Activated naive CD8-positive, alpha-beta T cell (primary cell): ENCODE results near the gene ATF6.

Experiments
- H3K27ac Mint-ChIP-seq: one replicate; pipeline ENCODE4 v1.8.0; 2021; ENCODE audit warnings: mixed read lengths
- H3K27me3 Mint-ChIP-seq: one replicate; pipeline ENCODE4 v1.8.0; 2021; ENCODE audit warnings: mixed read lengths
- H3K36me3 Mint-ChIP-seq: one replicate; pipeline ENCODE4 v1.8.0; 2021; ENCODE audit warnings: mixed read lengths
- H3K4me1 Mint-ChIP-seq: one replicate; pipeline ENCODE4 v1.8.0; 2021; ENCODE audit warnings: low read depth, mixed read lengths
- H3K4me3 Mint-ChIP-seq: one replicate; pipeline ENCODE4 v1.8.0; 2021; ENCODE audit warnings: mild to moderate bottlenecking, mixed read lengths
- H3K9me3 Mint-ChIP-seq: one replicate; pipeline ENCODE4 v1.8.0; 2021; ENCODE audit warnings: low read depth, mixed read lengths

The ATF6 gene

DNA sequence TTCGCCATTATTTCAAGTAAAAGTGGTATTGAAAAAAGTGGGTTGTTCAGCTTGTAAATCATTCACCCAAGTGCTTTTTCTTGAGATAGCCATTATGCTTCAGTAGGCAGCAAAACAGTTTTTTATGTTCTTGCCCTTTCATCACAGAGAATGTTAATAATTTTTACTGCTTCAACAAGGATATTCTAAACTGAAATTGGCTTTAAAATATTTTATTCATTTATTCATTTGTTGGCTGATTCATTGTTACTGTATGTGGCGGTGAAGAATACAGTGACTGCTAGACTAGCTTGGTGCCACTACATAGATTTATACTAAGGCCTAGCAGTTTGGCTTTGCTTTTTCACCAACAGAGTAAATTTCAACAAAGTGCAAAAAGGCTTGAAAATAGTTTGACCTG is 136.1 kb downstream of the ATF6 start:
- Mint-ChIP-seq H3K36me3 (peaks cover 2% of the 10 kb centered on the region), H3K4me1 (peaks cover 17% of the 10 kb centered on the region), H3K27ac (no peak overlapping the region), H3K27me3 (no peaks in the 10 kb centered on the region), H3K4me3 (no peak overlapping the region), H3K9me3 (no peaks in the 10 kb centered on the region)

DNA sequence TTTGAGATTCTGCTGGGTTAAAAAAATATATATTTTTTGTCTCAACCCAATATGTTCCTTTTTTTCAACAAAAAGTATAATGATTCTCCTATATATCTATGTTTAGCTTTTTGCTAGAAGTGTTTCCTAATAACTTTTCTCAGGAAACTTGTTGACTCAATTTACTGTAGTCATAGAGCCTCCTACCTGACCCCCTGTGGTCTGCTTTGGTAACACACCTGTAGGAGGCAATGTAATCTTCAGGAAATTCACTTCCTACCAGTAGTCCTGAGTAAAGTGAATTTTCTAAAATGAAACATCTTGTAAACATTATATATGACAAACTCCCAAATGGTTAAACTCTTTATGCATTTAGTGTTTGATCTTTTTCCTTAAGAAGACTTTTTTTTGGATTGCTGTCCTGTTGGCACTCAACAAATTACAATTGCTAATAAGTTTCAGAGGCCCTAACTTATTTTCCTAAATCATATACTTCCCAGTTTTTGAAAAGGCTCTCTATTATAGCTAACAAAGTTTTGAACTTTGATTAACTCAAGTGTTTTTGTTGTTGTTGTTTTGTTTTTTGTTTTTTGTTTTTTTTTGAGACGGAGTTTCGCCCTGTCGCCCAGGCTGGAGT is 139.3 kb downstream of the ATF6 start:
- Mint-ChIP-seq H3K27me3 (no peaks in the 10 kb centered on the region), H3K4me1 (peaks cover 24% of the 10 kb centered on the region), H3K27ac (no peak overlapping the region), H3K9me3 (no peaks in the 10 kb centered on the region), H3K36me3 (peaks cover 2% of the 10 kb centered on the region), H3K4me3 (no peak overlapping the region)

DNA sequence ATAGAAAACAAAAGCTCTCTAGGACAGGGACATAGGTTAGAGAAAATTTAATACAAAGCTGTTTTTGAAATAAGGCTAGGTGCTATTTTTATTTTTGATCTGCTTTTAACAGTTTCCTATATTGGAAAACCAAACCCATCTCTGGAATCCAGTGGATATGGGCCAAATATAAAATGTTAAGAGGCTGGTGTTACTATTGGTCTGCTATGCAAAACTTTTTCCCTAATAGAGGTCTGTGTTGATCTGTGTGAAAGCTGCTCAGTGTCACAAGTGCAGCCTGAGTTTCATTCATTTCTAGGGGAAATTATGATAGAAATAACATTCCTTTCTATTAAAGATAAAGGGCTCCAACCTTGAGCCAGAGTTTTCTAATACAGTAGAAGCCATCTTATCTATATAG is 141.1 kb downstream of the ATF6 start:
- H3K36me3 Mint-ChIP-seq: peaks cover 4% of the 10 kb centered on the region
- H3K9me3 Mint-ChIP-seq: no peaks in the 10 kb centered on the region
- H3K4me3 Mint-ChIP-seq: no peak overlapping the region
- H3K27ac Mint-ChIP-seq: no peak overlapping the region
- peaks cover 34% of the 10 kb centered on the region for H3K4me1 Mint-ChIP-seq
- no peaks in the 10 kb centered on the region for H3K27me3 Mint-ChIP-seq

- Mint-ChIP-seq H3K4me3 (no peak overlapping the region), H3K9me3 (no peaks in the 10 kb centered on the region), H3K36me3 (peaks cover 8% of the 10 kb centered on the region), H3K27me3 (no peaks in the 10 kb centered on the region), H3K27ac (no peak overlapping the region), H3K4me1 (peaks cover 36% of the 10 kb centered on the region)
Measured at GRCh38 chr1:161908264-161908663, 142.1 kb downstream of the ATF6 start.

- H3K4me3 Mint-ChIP-seq: no peak overlapping the region
- peak overlapping the region; percentile 7 for H3K27ac Mint-ChIP-seq
- no peaks in the 10 kb centered on the region for H3K27me3 Mint-ChIP-seq
- H3K4me1 Mint-ChIP-seq: peaks cover 21% of the 10 kb centered on the region
- H3K36me3 Mint-ChIP-seq: peaks cover 8% of the 10 kb centered on the region
- H3K9me3 Mint-ChIP-seq: no peaks in the 10 kb centered on the region
Measured at GRCh38 chr1:161910604-161911003, 144.5 kb downstream of the ATF6 start.

DNA sequence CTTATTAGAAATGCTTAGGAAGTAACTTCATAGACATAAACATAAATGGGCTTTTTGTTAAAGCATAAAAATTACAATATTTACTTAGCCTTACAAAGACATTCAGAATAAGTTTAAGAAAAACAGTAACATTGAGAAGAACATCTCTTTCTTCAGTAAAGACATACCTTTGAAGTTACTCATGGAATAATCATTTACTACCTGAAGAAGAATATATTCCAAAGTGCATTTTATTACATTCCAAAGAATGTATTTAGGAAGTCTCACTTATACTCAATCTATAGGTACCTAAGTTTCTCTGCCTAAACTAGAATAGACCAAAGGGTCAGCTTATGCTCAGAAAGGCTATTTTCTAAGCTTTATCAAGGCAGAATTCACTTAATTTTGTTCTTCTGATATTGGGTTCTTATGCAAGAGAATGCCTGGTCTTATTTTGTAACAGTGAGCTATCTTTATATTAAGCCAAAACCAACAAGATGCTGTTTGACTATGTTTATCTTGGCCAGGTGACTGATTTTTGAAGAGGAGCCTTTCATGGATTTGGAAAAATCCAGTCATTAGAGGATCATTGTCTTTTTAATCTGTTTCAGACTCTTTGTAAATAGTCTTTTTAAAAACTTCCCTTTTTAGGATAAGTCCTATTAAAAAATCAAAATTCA is 147.5 kb downstream of the ATF6 start:
- peaks cover 5% of the 10 kb centered on the region for H3K36me3 Mint-ChIP-seq
- no peak overlapping the region for H3K27ac Mint-ChIP-seq
- H3K4me1 Mint-ChIP-seq: peaks cover 21% of the 10 kb centered on the region
- no peaks in the 10 kb centered on the region for H3K27me3 Mint-ChIP-seq
- H3K4me3 Mint-ChIP-seq: no peak overlapping the region
- H3K9me3 Mint-ChIP-seq: no peaks in the 10 kb centered on the region

- Mint-ChIP-seq H3K27ac (no peak overlapping the region), H3K9me3 (no peaks in the 10 kb centered on the region), H3K36me3 (peaks cover 7% of the 10 kb centered on the region), H3K27me3 (no peaks in the 10 kb centered on the region), H3K4me1 (peaks cover 31% of the 10 kb centered on the region), H3K4me3 (no peak overlapping the region)
Measured at GRCh38 chr1:161914595-161914994, 148.5 kb downstream of the ATF6 start.

GRCh38 chr1:161915051-161915503 is 149.0 kb downstream of the ATF6 start:
- H3K4me1 Mint-ChIP-seq: peaks cover 31% of the 10 kb centered on the region
- no peaks in the 10 kb centered on the region for H3K27me3 Mint-ChIP-seq
- no peak overlapping the region for H3K4me3 Mint-ChIP-seq
- no peak overlapping the region for H3K27ac Mint-ChIP-seq
- peaks cover 8% of the 10 kb centered on the region for H3K36me3 Mint-ChIP-seq
- no peaks in the 10 kb centered on the region for H3K9me3 Mint-ChIP-seq

- Mint-ChIP-seq H3K27me3 (no peaks in the 10 kb centered on the region), H3K36me3 (peaks cover 8% of the 10 kb centered on the region), H3K4me1 (peaks cover 26% of the 10 kb centered on the region), H3K9me3 (no peaks in the 10 kb centered on the region), H3K4me3 (no peak overlapping the region), H3K27ac (no peak overlapping the region)
Measured at GRCh38 chr1:161915978-161916377, 149.9 kb downstream of the ATF6 start.

DNA sequence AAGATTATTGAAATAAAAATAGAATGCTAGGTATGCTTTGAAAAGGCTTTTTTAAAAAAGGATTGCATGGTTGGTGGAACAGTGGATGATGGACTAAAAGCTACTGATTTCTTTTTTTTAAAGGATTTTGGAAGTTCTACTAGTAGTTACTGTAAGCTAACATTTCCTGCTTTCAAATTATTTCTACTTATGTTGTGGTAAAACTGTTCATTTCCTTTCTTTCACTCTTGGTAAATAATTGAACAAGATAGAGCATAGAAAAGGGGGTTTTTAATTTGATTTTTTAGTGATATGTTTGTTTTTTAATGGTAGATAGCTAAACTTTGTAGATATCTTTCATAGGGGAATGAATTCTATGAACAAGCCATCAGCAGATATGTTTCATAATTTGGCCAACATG is 153.1 kb downstream of the ATF6 start:
- Mint-ChIP-seq H3K27me3 (no peaks in the 10 kb centered on the region), H3K9me3 (peaks cover 4% of the 10 kb centered on the region), H3K27ac (peak overlapping the region; percentile 82), H3K4me1 (peaks cover 39% of the 10 kb centered on the region), H3K4me3 (peak overlapping the region; percentile 38), H3K36me3 (peaks cover 28% of the 10 kb centered on the region)

GRCh38 chr1:161921491-161921890 is 155.4 kb downstream of the ATF6 start:
- Mint-ChIP-seq H3K36me3 (peaks cover 42% of the 10 kb centered on the region), H3K9me3 (peaks cover 7% of the 10 kb centered on the region), H3K27me3 (no peaks in the 10 kb centered on the region), H3K4me3 (no peak overlapping the region), H3K4me1 (peaks cover 46% of the 10 kb centered on the region), H3K27ac (no peak overlapping the region)

- no peak overlapping the region for H3K4me3 Mint-ChIP-seq
- H3K27me3 Mint-ChIP-seq: no peaks in the 10 kb centered on the region
- H3K27ac Mint-ChIP-seq: peak overlapping the region; percentile 25
Measured at GRCh38 chr1:161921990-161922389, 155.9 kb downstream of the ATF6 start.

GRCh38 chr1:161928056-161928455 is 161.9 kb downstream of the ATF6 start:
- Mint-ChIP-seq H3K4me1 (peaks cover 52% of the 10 kb centered on the region), H3K4me3 (no peak overlapping the region), H3K9me3 (peaks cover 4% of the 10 kb centered on the region), H3K27ac (no peak overlapping the region), H3K27me3 (no peaks in the 10 kb centered on the region), H3K36me3 (peaks cover 43% of the 10 kb centered on the region)

More at GRCh38 chr1:161921990-161922389, 155.9 kb downstream of the ATF6 start:
- Mint-ChIP-seq H3K36me3 (peaks cover 43% of the 10 kb centered on the region), H3K4me1 (peaks cover 48% of the 10 kb centered on the region), H3K9me3 (peaks cover 8% of the 10 kb centered on the region)

GRCh38 chr1:161929137-161929536 is 163.0 kb downstream of the ATF6 start:
- no peak overlapping the region for H3K4me3 Mint-ChIP-seq
- peaks cover 34% of the 10 kb centered on the region for H3K36me3 Mint-ChIP-seq
- H3K4me1 Mint-ChIP-seq: peaks cover 58% of the 10 kb centered on the region
- no peaks in the 10 kb centered on the region for H3K27me3 Mint-ChIP-seq
- H3K9me3 Mint-ChIP-seq: peaks cover 4% of the 10 kb centered on the region
- no peak overlapping the region for H3K27ac Mint-ChIP-seq

DNA sequence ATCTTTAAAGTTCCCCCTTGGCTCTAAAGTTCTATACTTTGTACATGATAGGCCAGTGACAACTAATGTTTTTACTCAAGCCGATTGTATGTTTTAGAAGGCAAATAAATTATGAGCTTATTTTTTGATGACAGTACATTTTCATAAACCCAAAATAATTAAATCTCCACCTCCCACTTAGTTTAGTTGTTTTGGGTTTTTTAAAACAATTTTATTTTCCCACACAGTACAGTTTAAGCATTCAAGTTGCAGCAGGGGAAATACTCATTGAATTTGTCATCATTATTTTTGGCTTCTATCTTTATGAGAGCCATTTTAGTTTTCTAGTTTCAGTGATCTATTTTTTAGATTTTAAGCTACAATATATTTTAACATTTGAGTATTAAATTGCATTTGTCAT is 163.9 kb downstream of the ATF6 start:
- Mint-ChIP-seq H3K4me1 (peaks cover 66% of the 10 kb centered on the region), H3K27ac (peak overlapping the region; percentile 6), H3K4me3 (no peak overlapping the region)

DNA sequence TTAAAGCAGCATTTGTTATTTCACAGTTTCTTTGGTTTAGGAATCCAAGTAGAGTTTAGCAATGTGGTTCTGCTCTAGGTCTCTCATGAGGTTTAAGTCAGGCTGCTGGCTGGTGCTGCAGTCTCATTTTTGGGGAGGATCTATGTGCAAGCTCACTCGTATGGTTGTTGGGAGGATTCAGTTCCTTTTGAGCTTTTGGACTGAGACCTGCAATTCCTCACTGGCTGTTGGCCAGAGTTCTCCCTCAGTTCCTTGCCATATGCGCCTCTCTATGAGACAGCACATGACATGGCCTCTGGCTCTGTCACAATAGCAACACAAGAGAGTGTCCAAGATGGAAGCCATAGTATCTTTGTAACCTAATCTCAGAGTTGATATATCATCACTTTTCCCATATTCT is 166.5 kb downstream of the ATF6 start:
- Mint-ChIP-seq H3K36me3 (peaks cover 23% of the 10 kb centered on the region), H3K27ac (peak overlapping the region; percentile 90), H3K4me3 (peak overlapping the region; percentile 57), H3K9me3 (no peaks in the 10 kb centered on the region), H3K27me3 (no peaks in the 10 kb centered on the region), H3K4me1 (peaks cover 73% of the 10 kb centered on the region)

More for the DNA sequence above, 163.9 kb downstream of the ATF6 start:
- H3K9me3 Mint-ChIP-seq: peaks cover 4% of the 10 kb centered on the region
- no peaks in the 10 kb centered on the region for H3K27me3 Mint-ChIP-seq
- peaks cover 32% of the 10 kb centered on the region for H3K36me3 Mint-ChIP-seq
